Activated T-helper 1 cell treated with anti-CD3 and anti-CD28 coated beads, Interleukin-2, amount 50 U/mL, for 16 hours (primary cell): ENCODE results near the gene CCR5AS.
"Not testable (repeated sequence)": the region's sequence is repeated elsewhere in the genome, so short reads cannot be mapped to it uniquely, and the experiment has no call there.

ENCODE experiments used
- DNase-seq, 2 donors: peaks; one replicate each; pipeline ENCODE4 v3.0.0-alpha.2; 2020; ENCODE audit warnings: low read depth in 1 of 2, low spot score in 1 of 2

The CCR5AS gene

DNA sequence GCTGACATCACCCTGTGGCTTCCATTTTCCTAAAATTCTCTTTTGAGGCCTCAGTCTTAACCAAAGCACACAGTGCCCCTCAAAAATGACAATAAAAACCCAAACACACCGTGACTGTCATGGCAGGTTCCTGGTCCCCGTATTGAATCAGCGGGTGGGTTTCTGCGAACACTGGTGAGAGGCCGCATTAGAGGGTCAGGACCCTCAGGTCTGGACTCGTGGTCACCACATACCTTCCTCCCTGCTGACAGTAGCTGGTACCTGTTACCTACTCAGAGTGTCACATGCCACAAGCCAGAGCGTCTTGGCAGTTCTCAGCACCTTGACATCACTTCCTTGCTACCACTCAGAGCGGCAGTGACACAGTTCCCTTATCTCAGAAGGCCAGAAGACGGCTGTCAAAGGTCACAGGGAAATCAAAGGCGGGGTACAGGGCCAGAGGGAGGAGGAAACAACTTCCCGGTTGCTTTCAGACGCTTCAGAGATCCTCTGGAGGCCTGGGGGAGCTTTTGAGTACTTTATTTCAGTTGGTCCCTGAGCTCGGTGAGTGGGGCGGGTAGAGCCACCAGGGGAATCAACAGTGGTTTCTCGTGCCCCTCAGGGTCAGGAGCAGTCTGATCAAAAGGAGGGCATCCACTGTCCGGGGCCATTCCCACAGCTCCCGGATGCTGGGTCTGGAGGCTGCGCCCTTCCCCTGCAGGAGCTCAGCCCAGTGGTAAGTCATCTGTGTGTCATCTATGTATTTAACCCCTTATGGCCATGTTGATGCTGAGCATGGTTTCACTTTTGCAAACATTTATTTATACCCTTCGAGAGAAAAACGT, at the start of gene CCR5AS, which contains the start of gene CCRL2:
Gene CCR5AS, minus strand, starts transcription at position 279 of the 824 bp plus-strand sequence.
Gene CCRL2, plus strand, starts transcription at position 472 of the 824 bp plus-strand sequence. CDS start 821 bp downstream, outside the sequence.
- DNase-seq = peak in 1 of 2 donors; percentile 2

- DNase-seq = no peak
These were observed 49.3 kb upstream of the CCR5AS start for GRCh38 chr3:46456118-46456517.

DNA sequence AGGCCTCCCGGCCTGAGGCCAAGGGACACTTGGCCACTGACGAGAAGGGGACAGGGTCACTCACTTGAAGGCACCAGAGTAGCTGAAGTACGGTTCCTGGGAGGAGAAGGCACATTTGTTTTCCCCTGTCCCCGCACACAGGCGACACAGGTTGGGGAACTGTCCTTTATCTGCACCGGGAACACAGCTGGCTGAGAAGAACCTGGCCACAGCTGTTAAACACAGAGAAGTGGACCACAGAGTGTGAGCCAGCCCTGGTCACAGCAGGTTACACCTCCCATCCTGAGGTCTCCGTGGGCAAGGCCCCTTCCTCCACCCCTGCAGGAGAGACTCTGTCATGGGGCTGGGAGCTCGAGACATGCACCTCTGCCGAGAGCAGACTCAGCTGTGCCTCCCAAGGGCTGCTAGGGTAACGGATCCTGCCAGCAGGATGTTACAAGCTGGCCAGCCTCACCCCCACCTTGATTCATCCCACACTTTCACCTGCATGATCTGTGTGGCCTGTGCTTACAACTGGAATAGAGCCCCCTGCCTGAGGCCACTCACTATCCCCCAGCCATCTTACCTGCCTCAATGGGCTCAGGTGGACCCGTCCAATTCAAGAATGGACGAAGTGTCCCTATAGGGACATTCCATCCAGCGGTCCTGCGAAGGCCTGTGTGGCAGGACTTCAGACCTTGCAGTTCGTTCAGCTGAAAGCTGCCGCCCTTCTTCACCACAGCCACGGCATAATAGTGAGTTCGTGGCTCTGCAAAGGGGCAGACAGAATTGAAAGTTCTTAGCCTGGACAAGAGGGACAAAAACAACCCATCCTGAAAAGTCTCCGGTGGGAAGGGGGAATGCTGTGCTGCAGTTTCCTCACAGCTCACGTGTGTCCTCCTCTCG, 48.6 kb upstream of the CCR5AS start:
- no peak for DNase-seq

DNA sequence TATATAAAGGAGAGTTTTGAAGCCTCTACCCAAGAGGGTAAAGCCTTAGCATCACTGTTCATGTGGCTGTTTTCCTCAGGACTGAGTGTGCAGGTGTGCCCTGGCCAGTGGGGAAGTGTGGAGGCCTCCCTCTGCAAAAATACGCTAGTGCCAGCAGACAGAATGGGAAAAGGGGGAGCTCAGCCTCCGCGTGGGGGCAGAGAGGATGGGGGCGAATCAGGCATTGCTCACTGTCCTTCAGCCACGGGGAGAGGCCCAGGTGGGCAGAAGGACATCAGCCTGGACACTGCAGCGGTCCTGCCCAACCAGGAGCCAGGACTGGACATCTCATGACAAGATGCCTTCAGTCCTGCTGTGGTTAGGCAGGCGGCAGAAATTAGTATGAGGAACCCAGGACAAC, 47.7 kb upstream of the CCR5AS start:
- no peak for DNase-seq

DNA sequence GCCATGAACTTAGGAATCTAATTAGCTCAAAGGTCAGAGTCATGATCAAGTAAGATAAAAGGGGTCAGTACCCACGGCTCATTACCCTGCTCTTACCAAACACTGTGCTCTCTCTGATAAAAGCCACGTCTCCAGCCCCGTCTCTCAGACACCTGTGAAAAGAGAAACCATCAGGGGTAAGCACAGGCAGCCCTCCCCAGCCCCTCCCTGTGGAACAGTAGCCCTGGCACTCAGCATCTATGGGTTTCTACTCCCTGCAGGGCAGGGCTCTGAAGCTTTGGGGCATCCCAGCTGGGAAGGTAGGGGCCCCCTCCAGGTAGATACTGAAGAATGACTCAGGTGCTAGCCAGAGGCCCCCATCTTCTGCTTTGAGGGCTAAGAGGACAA, 47.3 kb upstream of the CCR5AS start:
- no peak for DNase-seq

DNA sequence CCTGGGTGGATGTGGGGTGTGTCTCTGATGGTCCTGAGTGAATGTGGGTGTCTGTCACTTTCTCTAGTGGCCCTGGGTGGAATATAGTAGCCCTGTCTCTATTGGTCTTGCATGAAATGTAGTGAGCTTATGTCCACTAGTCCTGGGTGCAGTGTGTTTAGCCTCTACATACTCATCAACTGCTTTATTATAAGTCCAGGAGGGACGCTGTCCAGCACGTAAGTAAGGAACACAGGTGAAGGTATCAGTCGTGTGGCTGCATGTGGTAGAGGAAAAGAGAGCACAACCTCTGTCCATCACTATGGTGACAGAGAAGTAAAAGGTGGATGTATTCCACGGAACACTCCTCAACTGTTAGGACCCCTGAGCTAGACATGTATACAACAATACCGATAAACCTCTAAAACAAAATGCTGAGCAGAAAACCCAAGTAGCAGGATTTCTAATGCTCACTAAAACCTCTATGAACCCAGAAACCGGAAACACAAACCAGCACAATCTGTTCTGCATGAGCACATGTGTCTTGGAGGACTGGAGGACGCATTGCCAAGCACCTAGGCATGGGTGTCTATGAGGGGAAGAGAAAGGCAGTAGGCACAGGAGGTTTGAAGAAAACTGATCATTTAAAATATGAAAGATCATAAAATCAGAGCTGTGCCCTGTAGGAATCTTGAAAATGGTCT, 46.8 kb upstream of the CCR5AS start:
- no peak for DNase-seq

DNA sequence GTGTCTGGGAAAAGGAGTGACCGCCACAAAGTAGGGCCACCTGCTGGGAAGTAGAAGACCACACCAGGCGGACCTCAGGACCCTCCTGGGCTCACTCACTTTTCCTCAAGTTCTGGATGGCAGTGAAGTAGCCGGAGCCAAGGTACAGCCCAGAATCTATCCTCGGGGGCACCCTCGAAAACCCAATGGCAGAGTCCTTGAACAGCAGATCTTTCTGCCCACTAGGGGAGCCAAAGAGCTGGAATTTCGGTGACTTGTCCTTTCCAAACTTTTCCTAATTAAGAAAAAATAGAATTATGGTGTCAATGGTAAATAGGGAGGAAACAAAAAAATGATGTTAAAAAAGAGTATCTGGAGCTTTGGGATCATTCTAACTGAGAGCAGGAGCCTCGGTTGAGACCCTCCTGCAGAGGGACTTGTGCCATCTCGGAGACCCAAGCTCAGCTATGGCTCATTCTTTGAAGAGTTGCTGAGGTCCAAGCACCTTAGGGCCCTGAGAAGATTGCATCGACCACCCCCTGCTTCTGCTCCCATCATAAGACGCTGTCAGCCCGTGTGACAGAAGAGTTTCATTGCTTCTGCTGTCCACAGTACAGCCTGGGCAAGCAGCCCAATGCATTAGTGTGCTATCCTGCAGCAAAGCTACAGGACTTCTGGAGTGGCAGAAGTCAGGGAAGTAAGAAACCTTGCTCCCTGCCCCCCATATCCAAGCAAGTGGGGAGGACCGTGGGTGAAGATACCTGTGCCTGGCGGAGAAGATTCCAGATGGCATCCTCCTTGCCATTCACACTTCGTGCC, 43.1 kb upstream of the CCR5AS start:
- no peak for DNase-seq

DNA sequence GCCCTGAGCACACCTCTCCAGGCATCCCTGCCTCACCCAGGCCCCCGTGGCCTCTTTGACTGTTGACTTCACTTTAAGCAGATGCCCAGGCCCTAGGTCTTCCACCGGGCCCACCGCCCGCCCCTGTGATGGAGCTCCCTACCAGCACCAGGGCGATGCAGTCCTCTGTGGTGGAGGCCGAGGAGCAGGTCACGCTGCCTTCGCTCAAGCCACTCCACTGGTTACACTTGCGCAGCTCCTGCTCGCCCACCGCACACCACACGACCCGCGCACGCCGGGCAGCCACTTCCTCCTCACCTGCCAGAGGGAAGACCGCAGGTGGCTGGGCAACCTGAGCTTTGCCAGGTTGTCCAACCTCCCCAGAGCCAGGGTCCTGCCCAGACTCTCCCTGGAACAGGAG, 41.9 kb upstream of the CCR5AS start:
- DNase-seq = no peak

DNA sequence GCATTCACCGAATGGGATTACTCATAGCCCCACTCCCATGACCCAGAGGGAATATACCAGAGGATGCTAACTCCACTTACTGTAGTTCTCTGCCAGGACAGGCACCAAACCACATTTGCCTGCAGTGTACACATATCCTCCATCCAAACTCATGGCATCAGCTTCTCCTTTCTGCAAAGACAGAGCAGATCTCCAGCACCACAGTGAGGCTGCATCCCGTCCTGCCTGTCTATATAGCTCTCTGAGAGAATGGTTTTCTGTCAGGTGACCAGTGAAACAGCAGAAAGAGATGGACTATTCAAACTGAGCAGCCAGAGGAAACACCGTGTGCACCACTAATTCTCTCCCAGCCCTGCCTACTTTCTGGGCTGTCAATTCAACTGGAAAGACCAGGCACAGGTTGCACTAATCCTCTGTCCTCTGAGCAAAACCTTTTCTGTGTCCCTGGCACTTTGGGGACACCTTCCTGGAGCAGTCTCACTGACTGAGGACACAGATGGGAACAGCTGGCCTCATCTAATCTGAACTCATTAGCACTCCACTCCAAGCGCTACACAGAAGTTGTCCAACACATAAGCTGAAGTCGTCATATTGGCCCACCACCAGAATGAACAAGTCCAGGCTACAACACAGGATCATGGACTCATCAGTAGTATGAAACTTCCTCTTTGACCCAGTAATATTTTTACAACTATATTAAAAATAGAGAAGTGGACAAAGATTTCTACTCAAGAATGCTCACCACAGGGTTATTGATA, 40.5 kb upstream of the CCR5AS start:
- no peak for DNase-seq

- peak in 1 of 2 donors; percentile 11 for DNase-seq
These were observed 36.0 kb upstream of the CCR5AS start for GRCh38 chr3:46442576-46443530.

DNA sequence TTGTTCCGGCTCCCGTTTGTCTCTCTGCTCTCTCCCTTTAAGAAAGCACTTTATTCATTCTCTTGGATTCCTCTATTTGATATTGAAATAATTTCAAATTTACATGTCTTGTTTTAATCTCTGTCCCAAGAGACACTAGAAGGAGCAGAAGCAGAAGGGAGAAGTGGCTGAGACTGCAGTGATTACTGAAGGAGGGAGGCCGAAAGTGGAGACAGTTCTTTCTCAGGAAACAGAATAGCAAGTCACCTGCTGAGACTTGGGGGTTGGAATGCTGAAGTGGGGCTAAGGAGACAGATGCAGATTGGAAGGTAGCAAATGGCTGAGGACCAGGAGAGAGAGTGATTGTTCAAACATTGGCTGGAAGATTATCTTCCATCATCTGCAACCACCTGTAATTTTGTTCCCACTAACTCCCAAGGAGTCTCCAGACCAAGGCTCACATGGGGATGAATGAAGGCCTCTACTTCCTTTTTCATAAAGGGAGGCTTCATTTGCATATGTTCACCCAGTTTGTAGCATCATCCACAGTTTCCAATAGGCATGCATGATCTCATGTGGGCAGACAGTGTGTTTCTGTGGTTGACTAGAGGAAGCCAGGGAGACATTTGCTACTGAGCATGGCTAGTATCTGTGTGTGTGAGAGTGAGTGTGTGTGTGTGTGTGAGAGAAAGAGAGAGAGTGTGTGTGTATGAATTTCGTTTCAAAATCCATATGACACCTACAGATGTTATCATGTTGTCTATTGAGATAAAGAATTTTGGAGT, 33.8 kb upstream of the CCR5AS start:
- no peak for DNase-seq

GRCh38 chr3:46438831-46439230, 32.0 kb upstream of the CCR5AS start:
- DNase-seq = no peak

DNA sequence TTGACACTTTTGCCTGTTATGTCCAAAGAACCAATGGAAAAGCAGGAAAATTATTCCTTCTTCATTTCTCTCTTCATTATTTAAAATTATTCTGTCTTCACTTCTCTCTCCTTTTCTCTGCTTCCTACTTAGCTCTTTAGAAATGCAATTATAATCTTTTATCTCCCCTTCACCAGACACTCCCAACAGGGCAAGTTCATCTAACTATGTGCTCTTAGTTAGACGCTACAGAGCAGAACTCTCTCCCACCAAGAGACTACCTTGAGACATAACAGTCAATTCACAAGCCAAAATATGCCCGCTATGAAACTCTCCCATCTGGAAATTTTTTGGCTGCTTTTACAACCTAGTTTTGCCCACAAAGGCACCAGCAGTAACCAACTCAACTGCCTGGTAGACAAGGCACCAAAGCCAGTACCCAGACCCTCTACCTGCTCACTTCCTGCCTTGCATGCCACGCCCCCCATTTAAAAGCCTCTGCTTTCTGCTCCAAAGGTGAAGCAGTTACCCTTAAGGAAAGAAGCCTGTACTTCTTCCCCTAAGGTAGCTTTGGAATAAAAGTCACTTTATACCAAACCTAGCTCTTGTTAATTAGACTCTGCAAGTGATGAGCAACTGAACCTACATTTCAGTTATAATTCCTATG, 28.3 kb upstream of the CCR5AS start:
- no peak for DNase-seq

- DNase-seq = no peak
These were observed 27.0 kb upstream of the CCR5AS start for GRCh38 chr3:46433841-46434240.

GRCh38 chr3:46433118-46433517, 26.3 kb upstream of the CCR5AS start:
- DNase-seq = not testable (repeated sequence)

- not testable (repeated sequence) for DNase-seq
These were observed 25.0 kb upstream of the CCR5AS start for GRCh38 chr3:46431905-46432304.

DNA sequence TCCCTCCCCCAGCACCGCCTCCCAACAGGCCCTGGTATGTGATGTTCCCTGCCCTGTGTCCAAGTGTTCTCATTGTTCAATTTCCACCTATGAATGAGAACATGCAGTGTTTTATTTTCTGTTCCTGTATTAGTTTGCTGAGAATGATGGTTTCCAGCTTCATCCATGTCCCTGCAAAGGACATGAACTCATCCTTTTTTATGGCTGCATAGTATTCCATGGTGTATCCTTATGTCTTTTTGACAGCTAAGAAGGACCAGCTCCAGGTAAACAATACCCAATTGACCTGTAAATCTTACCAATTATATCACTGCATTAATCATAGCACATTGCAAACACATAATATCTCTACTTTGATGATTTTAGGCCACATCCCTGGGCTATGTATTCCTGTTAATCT, 24.0 kb upstream of the CCR5AS start:
- DNase-seq = not testable (repeated sequence)
